Suppressor macrophage (primary cell): Measurements from ENCODE around the gene WDR48.

Experiments
- DNase-seq, 4 experiments: peaks; one replicate each; pipeline ENCODE4 v3.0.0-alpha.2; 2020 to 2022

WDR48 gene

GRCh38 chr3:39124876-39125840, 73.3 kb downstream of the WDR48 start:
- DNase-seq, result no peak

- DNase-seq, result no peak
Observed at GRCh38 chr3:39125841-39126500, 74.2 kb downstream of the WDR48 start.

GRCh38 chr3:39126532-39127071, 74.8 kb downstream of the WDR48 start:
- DNase-seq, result peak in 3 of 4 experiments; percentile 47 to 59 (median 49)

- no peak for DNase-seq
Observed at GRCh38 chr3:39127269-39127907, 75.6 kb downstream of the WDR48 start.

GRCh38 chr3:39127908-39128304, 76.1 kb downstream of the WDR48 start:
- DNase-seq, result no peak

GRCh38 chr3:39128951-39129350, 77.1 kb downstream of the WDR48 start:
- no peak for DNase-seq

- no peak for DNase-seq
Observed at GRCh38 chr3:39130026-39130425, 78.2 kb downstream of the WDR48 start.

DNA sequence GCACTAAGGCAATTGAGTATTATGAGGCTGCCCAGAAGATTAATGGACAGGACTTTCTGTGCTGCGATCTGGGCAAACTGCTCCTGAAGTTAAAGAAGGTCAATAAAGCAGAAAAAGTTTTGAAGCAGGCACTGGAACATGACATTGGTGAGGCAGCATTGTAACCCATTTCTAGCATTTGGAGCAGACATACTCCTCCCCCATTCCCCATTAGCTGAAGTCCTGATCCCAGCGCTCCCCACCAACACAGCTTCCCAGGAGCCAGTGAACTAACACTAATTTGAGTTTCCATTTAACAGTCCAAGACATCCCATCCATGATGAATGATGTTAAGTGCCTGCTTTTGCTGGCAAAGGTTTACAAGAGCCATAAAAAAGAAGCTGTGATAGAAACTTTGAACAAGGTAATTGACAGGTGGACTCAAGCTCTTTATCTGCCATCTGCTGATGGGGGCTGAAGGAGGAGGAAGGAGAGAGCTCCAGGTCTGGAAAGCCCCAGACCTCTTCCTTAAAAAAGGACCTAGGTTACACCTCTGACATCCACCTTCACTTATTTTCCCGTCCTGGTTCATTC, 79.0 kb downstream of the WDR48 start:
- no peak for DNase-seq

DNA sequence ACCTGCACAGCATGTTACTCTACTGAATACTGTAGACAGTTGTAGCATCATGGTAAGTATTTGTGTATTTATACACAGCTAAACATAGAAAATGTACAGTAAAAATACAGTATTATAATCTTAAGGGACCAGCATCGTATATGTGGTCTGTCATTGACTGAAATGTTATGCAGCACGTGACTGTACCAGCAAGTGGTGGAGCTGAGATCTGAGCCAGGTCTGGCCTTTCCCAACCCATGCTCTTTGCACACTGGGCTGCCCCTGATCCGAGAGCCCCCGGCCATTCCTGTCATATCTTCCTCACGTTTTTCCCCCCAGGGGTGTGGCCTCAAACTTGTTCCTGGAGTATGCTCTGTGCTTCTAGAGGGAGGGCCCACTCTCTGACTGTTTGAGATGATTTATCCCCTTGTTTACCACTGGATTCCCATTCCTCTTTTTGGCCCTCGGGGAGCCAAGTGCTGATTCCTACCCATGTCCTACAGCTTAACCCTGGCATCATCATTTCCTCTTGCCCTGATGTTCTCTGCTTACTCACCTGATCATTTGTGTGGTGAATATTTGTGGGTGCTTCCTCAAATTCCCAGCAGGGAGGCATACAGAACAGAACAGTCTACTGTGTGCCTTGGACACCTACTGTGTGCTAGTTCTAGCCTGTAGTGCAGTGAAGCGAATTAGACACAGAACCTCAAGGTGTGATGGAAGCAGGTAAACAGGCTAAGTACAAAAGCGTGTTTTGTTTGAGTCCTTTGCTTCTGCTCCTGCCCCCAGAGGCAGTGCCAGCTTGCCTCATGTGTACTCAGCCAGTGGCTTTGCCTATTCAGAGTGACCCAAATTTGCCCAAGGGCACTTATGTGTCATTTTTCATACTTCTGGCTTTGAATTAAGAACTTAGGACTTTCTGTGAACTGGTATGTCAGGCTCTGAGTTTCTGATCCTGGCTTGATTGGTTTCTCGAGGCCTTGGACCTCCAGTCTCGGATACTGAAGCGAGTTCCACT, 80.6 kb downstream of the WDR48 start:
- DNase-seq, result no peak

- DNase-seq, result no peak
Observed at GRCh38 chr3:39133093-39133490, 81.3 kb downstream of the WDR48 start.

DNA sequence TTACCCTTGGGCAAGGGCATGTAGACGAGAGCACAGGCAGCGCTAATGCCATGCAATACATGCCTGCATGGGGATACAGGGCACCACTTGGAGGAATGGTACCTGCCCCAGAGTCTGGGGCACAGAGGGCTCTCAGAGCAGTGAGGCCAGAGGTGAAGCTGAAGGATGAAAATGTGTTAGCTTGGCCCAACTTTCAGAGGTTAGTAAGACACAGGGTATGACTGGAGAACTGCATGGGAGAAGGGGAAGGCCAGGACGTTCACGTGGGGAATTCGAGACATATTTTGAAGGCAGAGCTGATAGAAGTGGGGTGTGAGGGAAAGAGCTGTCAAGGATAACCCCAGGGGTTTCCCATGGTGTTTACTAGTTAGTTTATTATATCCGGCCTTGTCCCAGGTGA, 82.0 kb downstream of the WDR48 start:
- DNase-seq, result no peak

DNA sequence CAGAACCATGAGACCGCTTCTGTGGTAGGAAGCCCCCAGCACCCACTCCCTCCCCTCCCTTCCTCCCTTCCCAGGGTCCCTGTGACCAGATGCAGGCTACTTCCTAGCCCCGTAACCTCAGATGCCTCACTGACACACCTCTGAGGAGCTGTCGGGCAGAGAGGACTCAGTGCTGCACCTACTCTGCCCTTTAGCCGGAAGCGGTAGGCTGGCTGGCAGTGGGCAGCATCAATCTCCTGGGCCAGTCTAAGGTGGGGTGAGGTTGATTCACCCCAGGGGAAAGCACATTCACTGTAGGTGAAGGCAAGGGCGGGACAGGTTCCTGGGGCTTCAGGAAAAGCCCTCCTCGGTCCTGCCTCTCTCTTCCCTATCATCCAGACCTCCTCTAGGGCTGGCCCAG, 82.5 kb downstream of the WDR48 start:
- no peak for DNase-seq

- DNase-seq, result no peak
Observed at GRCh38 chr3:39135170-39135805, 83.5 kb downstream of the WDR48 start.

DNA sequence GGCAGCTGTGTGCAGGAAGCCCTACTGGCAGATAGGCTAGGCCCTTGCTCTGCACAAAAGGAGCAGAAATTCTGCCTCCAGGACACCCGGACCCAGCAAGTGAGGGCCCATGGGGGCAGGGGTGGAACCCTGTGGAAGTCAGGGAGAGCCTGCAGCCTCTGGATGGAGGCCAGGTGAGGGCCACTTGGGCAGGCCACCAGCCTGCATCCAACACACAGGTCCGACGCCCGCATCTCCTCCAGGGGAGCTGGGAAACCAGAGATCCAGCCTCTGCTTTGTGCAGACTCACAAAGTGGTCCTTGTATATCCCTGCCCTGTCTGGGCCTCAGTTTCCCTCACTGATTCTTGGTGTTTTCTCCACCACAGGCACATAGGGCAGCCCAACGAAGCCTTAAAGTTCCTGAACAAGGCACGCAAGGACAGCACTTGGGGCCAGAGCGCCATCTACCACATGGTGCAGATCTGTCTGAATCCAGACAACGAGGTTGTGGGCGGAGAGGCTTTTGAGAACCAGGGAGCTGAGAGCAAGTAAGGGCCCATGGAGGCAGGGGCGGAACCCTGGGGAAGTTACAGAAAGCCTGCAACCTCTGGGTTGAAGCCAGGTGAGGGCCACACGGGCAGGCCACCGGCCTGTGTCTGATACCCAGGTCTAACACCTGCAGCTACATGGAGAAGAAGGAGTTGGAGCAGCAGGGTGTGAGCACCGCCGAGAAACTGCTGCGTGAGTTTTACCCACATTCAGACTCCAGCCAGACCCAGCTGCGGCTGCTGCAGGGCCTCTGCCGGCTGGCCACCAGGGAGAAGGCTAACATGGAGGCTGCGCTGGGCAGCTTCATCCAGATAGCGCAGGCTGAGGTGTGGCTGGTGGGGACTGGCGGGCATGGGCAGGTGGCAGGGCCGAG, 85.0 kb downstream of the WDR48 start:
- DNase-seq, result no peak

DNA sequence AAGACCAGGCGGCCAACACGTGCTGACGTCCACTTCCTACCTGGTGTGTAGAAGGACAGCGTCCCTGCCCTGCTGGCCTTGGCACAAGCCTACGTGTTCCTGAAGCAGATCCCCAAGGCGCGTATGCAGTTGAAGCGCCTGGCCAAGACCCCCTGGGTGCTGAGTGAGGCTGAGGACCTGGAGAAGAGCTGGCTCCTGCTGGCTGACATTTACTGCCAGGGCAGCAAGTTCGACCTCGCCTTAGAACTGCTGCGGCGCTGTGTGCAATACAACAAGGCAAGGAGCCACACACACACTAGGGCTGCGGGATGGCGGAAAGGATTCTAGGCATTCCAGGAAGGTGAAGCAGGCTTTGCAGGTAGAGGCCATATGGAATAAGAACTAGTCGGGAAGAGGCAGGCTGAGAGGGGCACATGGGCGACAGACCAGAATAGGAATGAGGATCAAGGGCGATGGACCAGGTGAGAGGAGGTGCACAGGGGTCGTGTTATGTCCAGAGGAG, 85.7 kb downstream of the WDR48 start:
- no peak for DNase-seq

GRCh38 chr3:39137991-39138803, 86.4 kb downstream of the WDR48 start:
- DNase-seq, result no peak

DNA sequence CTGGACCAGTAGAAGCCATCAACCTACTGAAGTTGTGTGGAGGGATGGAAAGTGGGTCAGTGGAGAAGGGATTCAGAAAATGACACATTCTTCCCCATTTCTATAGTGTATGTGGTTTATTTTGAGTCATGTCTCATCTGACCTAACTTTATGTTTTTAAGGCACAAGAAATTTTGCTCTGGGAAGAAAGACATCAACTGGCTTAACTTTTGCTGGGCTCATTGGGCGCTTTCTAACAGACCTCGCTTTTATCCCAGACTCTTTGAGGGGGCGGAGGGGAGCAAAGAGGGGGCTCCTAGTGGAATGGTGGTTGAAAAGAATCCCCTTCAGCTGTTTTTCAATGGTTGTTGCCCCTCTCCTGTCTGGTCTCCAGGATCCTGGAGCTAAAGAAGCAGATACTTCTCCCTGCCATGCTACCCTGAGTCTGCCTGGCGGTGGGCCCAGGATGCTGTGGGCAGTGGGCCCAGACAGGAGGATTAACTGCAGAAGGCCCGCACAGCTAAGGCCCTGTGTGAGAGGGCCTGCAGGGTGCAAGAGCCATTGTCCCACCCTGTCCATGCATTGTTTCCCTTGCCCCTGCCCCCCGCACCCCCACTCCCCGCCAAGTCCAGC, 87.1 kb downstream of the WDR48 start:
- peak in 3 of 4 experiments; percentile 23 to 59 (median 41) for DNase-seq

GRCh38 chr3:39139442-39139841, 87.6 kb downstream of the WDR48 start:
- DNase-seq, result no peak
